K562 (cell line): ENCODE results near the gene MTHFSD. TPM values are rescaled to one million over a fixed set of nuclear protein-coding genes. Genes with fewer than 3 reads are reported as not detected.
A peak's percentile ranks its signal among the peaks of the same experiment; 100 is the strongest.

Experiments
- ADNP ChIP-seq: fragments of 200-800 bp; sonication (Bioruptor generic); IDR thresholded peaks from 2 replicates; pipeline ENCODE4 v1.6.1; 2016; ENCODE audit warnings: missing genetic modification characterization, missing compliant biosample characterization
- BCOR ChIP-seq: fragments of 450-650 bp; IDR thresholded peaks from 2 replicates; pipeline ENCODE4 v1.6.1; 2016
- C11orf30 ChIP-seq: fragments of 450-650 bp; IDR thresholded peaks from 2 replicates; pipeline ENCODE4 v1.6.1; 2016; ENCODE audit warnings: low read depth, mild to moderate bottlenecking
- COPS2 ChIP-seq: fragments of 450-650 bp; conservative IDR thresholded peaks from 2 replicates; pipeline ENCODE4 v1.6.1; 2016; ENCODE audit warnings: mild to moderate bottlenecking, moderate library complexity
- REST ChIP-seq, 2 experiments: fragments of 450-650 bp; formaldehyde crosslinking in 1 of 2; IDR thresholded peaks; 2 replicates each; pipeline versions ENCODE4 v1.4.0 to v1.6.1; 2014 to 2020; ENCODE audit warnings: mild to moderate bottlenecking in 2 of 2, borderline replicate concordance in 1 of 2, low read depth in 1 of 2
- RFX1 ChIP-seq: fragments of 450-650 bp; IDR thresholded peaks from 2 replicates; pipeline ENCODE4 v1.6.1; 2016; ENCODE audit warnings: mild to moderate bottlenecking, moderate library complexity
- SIN3B ChIP-seq: fragments of 450-650 bp; IDR thresholded peaks from 2 replicates; pipeline ENCODE4 v1.6.1; 2017; ENCODE audit warnings: low read depth, mild to moderate bottlenecking, moderate library complexity
- SP1 ChIP-seq: sonication (generic); formaldehyde crosslinking; IDR thresholded peaks from 2 replicates; pipeline ENCODE4 v1.8.1; 2022; ENCODE audit warnings: mild to moderate bottlenecking, missing genetic modification reagents
- TCF15 ChIP-seq: fragments of 250-450 bp; sonication (Bioruptor Pico); IDR thresholded peaks from 2 replicates; pipeline ENCODE4 v1.8.0; 2022; ENCODE audit warnings: moderate library complexity, mild to moderate bottlenecking, inconsistent platforms
- TRIM25 ChIP-seq: fragments of 450-650 bp; IDR thresholded peaks from 2 replicates; pipeline ENCODE4 v1.7.0; 2016; ENCODE audit warnings: borderline replicate concordance
- ZBTB7A ChIP-seq: IDR thresholded peaks from 2 replicates; pipeline ENCODE4 v1.6.1; 2011; ENCODE audit warnings: low read depth, mild to moderate bottlenecking, low read length, moderate library complexity, borderline replicate concordance; ENCODE audit not compliant: control insufficient read depth
- ZBTB9 ChIP-seq: fragments of 450-650 bp; formaldehyde crosslinking; IDR thresholded peaks from 2 replicates; pipeline ENCODE4 v1.4.0; 2020; ENCODE audit warnings: mild to moderate bottlenecking, moderate library complexity
- ZNF740 ChIP-seq, 3 experiments: fragments of 200-800 bp in 1 of 3; sonication (Bioruptor generic) in 1 of 3; sonication (generic) in 1 of 3; formaldehyde crosslinking in 1 of 3; IDR thresholded peaks; 2 replicates each; pipeline versions ENCODE4 v1.6.1 to v1.8.0; 2016 to 2022; ENCODE audit warnings: mild to moderate bottlenecking in 2 of 3, missing compliant biosample characterization in 2 of 3, missing genetic modification characterization in 2 of 3, missing genetic modification reagents in 1 of 3
- polyA plus RNA-seq, 8 experiments: library from polyadenylated mRNA; depleted of rRNA in 4 of 8; stranded (reverse) in 5 of 8; unstranded in 3 of 8; fragments of >200 nt; fragmentation: Nextera tagmentation in 2 of 8; fragmentation: Illumina TruSeq in 1 of 8; extraction: Ambion mirVana in 2 of 8; extraction: Trizol in 1 of 8; gene quantifications; 2 replicates each; pipeline versions ENCODE4 v1.2.1 to v1.2.3, GENCODE V29; 2011 to 2014; ENCODE audit warnings: inconsistent platforms in 1 of 8, missing spikeins in 1 of 8
- total RNA-seq, 7 experiments: library from RNA; depleted of rRNA in 6 of 7; stranded (reverse); fragments of >200 nt in 6 of 7; fragmentation: Illumina TruSeq in 2 of 7; extraction: Trizol in 2 of 7; gene quantifications; 2 replicates each; pipeline versions ENCODE4 v1.2.1 to v1.2.3, GENCODE V29; 2011 to 2021; ENCODE audit warnings: low replicate concordance in 1 of 7

The MTHFSD gene
- total and polyA plus RNA-seq, 9 of the 15 experiments (the other 6 are each of a cell fraction or from before 2014, with no cell fraction given) = 3.2 to 20.2 (median 12.0) TPM

- TF ChIP-seq ZBTB9 (CRISPR knock-in tag) = no peak
- TF ChIP-seq ADNP (tag) = no peak
- TF ChIP-seq TCF15 = no peak
- TF ChIP-seq ZBTB7A = peak; percentile 26; the same call in 1 of the 2 replicates
- TF ChIP-seq SP1 = peak; percentile 50; the same call in 1 of the 2 replicates
- TF ChIP-seq BCOR = peak; percentile 96
- TF ChIP-seq C11orf30 = peak; percentile 93
- TF ChIP-seq REST (IDR thresholded peaks at IDR 0.05; ENCODE audit: borderline replicate concordance) = no peak
- 0 out of 2 replicates have a peak, but pooled peaks have one; percentile 21 for TF ChIP-seq REST (CRISPR knock-in tag; IDR thresholded peaks at IDR 0.05; ENCODE audit: low read depth)
- TF ChIP-seq RFX1 = peak; percentile 68
- no peak for TF ChIP-seq TRIM25
- no peak for TF ChIP-seq COPS2
- peak; percentile 78 for TF ChIP-seq SIN3B
- 0 out of 2 replicates have a peak, but pooled peaks have one; percentile 29 for TF ChIP-seq ZNF740 (CRISPR knock-in tag; IDR thresholded peaks at IDR 0.05)
- no peak for TF ChIP-seq ZNF740 (tag; IDR thresholded peaks at IDR 0.05)
Observed at GRCh38 chr16:86554917-86555703, at the start of gene MTHFSD (continued).
